Natural killer cell treated with Interleukin-12 subunit alpha and Interleukin-12 subunit beta and Interleukin-15 and Interleukin-18, amount 100 ng/mL, for 72 hours (primary cell): ENCODE data around the gene ZIC2. TPM values are rescaled to one million over a fixed set of nuclear protein-coding genes. Genes with fewer than 3 reads are reported as not detected.
"Not testable (repeated sequence)": the region's sequence is repeated elsewhere in the genome, so short reads cannot be mapped to it uniquely, and the experiment has no call there.

Experiments
- ATAC-seq, 2 donors: fragments of 150-1000 bp; cut with Tn5 transposase in 1 of 2; sonication (Bioruptor Pico), chemical (Tn5 transposase) in 1 of 2; 2 replicates each; pipeline ENCODE4 v1.10.0; 2021
- DNase-seq: peaks from one replicate; pipeline ENCODE4 v3.0.0; 2022; ENCODE audit warnings: low spot score
- H3K27ac Mint-ChIP-seq, 2 donors: 1 replicate in 1 of 2; 2 replicates in 1 of 2; pipeline ENCODE4 v1.8.0; 2022; ENCODE audit warnings: mixed read lengths in 2 of 2, mild to moderate bottlenecking in 1 of 2, moderate library complexity in 1 of 2
- H3K27me3 Mint-ChIP-seq, 2 donors: 1 replicate in 1 of 2; 2 replicates in 1 of 2; pipeline ENCODE4 v1.8.0; 2022; ENCODE audit warnings: mixed read lengths in 2 of 2
- H3K36me3 Mint-ChIP-seq: one replicate; pipeline ENCODE4 v1.8.0; 2022; ENCODE audit warnings: mixed read lengths
- H3K4me1 Mint-ChIP-seq, 2 donors: 1 replicate in 1 of 2; 2 replicates in 1 of 2; pipeline ENCODE4 v1.8.0; 2022; ENCODE audit warnings: low read depth in 2 of 2, mixed read lengths in 2 of 2, mild to moderate bottlenecking in 1 of 2
- H3K4me3 Mint-ChIP-seq: one replicate; pipeline ENCODE4 v1.8.0; 2022; ENCODE audit warnings: mixed read lengths
- H3K9me3 Mint-ChIP-seq: 2 replicates; pipeline ENCODE4 v1.8.0; 2022; ENCODE audit warnings: mixed read lengths
- total RNA-seq, 2 donors: library from RNA; stranded (reverse); gene quantifications; one replicate each; pipeline ENCODE4 v1.2.3, GENCODE V29; 2022

ZIC2 gene
- total RNA-seq = 1 to 10 TPM in 1 of 2 donors, not detected in 1; 3.4 TPM

DNA sequence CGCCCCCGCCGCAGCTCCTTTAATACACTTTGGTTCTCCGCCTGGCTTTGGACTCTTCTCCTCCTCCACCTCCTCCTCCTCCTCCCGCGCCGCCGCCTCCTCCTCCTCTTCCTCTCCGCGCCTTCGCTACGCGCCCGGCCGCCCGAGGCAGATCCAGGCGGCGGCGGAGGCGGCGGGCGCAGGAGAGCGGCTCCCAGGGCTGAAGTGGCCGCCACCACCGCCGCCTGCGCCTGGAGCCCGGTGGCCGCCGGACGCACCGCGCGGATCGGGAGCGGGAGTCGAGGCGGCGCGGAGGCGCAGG, at the start of gene ZIC2:
ZIC2 (plus strand) TSS at position 50 of the 301 bp plus-strand sequence. CDS start 281 bp downstream, outside the sequence.
- peak within 1 kb of the TSS in 1 of 2 donors; percentile 41 for H3K27ac Mint-ChIP-seq
- H3K27me3 Mint-ChIP-seq = peaks cover 35 to 52% of the 10 kb centered on the region in 2 donors
- H3K4me3 Mint-ChIP-seq = peak within 1 kb of the TSS; percentile 47
- DNase-seq (no peak), ATAC-seq (no peak)
- H3K36me3 Mint-ChIP-seq = peaks cover 16% of the 10 kb centered on the region
- no peaks in the 10 kb centered on the region for H3K9me3 Mint-ChIP-seq
- peaks cover 15 to 17% of the 10 kb centered on the region in 2 donors for H3K4me1 Mint-ChIP-seq

DNA sequence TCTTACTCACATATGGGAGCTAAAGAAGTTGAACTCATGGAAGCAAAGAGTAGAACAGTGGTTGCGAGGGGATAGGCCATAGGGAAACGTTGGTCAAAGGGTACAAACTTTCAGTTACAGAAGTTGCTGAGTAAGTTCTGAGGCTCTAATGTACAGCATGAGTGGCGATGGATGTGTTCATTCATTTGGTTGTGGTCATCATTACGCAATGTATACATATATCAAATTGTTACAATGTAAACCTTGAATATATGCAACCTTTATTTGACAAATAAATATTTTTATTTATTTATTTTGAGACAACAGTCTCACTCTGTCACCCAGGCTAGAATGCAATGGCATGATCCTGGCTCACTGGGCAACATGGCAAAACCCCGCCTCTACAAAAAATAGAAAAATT, 48.7 kb upstream of the ZIC2 start:
- H3K4me1 Mint-ChIP-seq = no peaks in the 10 kb centered on the region
- no peaks in the 10 kb centered on the region for H3K9me3 Mint-ChIP-seq
- ATAC-seq (no peak), DNase-seq (no peak)
- no peaks in the 10 kb centered on the region for H3K36me3 Mint-ChIP-seq
- no peak overlapping the region for H3K4me3 Mint-ChIP-seq
- no peak overlapping the region for H3K27ac Mint-ChIP-seq
- H3K27me3 Mint-ChIP-seq = peaks cover 26% of the 10 kb centered on the region in 2 donors

DNA sequence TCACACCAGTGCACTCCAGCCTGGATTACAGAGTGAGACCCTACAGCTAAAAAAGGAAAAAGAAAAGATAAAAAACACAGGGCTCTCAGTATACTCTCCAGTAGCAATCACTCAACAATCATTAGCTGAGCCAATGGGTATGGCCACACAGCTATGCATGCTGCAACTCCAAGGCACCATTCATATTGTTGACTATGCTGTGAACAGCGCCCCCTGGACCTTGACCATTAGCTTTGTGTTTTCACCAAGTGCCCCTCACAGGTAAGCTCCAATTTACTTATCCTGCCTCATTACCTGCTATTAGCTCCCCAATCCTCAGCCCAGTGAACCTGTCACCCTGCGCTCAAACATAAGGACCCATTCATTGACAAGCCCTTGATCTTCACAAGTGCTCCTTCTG, 45.8 kb upstream of the ZIC2 start:
- ATAC-seq (no peak), DNase-seq (no peak)
- H3K4me3 Mint-ChIP-seq = no peak overlapping the region
- H3K36me3 Mint-ChIP-seq = no peaks in the 10 kb centered on the region
- H3K27ac Mint-ChIP-seq = no peak overlapping the region
- H3K9me3 Mint-ChIP-seq = no peaks in the 10 kb centered on the region
- no peaks in the 10 kb centered on the region for H3K4me1 Mint-ChIP-seq
- peaks cover 19 to 22% of the 10 kb centered on the region in 2 donors for H3K27me3 Mint-ChIP-seq

DNA sequence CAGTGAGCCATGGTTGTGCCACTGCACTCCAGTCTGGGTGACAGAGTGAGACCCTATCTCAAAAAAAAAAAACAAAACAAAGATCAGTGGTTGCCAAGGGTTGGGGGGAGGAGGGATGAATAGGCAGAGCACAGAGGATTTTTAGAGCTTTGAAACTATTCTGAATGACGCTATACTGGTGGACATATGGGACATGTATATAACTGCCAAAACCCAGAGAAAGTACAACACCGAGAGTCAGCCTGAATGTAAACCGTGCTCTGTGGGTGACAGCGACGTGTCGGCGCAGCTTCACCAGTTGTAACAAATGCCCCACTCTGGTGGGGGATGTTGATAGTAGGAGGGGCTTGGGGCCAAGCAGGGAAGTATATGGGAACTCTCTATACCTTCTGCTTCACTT, 42.9 kb upstream of the ZIC2 start:
- H3K9me3 Mint-ChIP-seq = no peaks in the 10 kb centered on the region
- H3K4me1 Mint-ChIP-seq = no peaks in the 10 kb centered on the region
- H3K27ac Mint-ChIP-seq = no peak overlapping the region
- ATAC-seq (no peak), DNase-seq (no peak)
- H3K27me3 Mint-ChIP-seq = peaks cover 24 to 28% of the 10 kb centered on the region in 2 donors
- H3K36me3 Mint-ChIP-seq = no peaks in the 10 kb centered on the region
- no peak overlapping the region for H3K4me3 Mint-ChIP-seq

DNA sequence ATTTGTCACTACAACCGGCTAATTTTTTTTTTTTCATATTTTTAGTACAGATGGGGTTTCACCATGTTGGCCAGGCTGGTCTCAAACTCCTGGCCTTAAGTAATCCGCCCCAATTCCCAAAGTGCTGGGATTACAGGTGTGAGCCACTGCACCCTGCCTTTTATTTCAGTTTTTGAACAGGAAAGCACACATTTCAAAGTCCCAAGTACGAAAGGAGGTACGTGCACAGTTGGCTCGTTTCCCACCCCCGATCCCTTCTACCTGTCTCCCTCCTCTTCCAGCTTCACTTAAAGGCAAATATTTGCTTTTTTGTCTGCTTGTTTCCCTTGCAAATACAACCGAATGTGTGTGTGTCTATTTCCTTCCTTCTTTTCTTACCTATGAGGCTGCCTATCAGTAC, 40.5 kb upstream of the ZIC2 start:
- no peaks in the 10 kb centered on the region for H3K9me3 Mint-ChIP-seq
- ATAC-seq (no peak), DNase-seq (no peak)
- H3K4me1 Mint-ChIP-seq = no peaks in the 10 kb centered on the region
- H3K27ac Mint-ChIP-seq = no peak overlapping the region
- no peak overlapping the region for H3K4me3 Mint-ChIP-seq
- H3K27me3 Mint-ChIP-seq = peaks cover 23 to 30% of the 10 kb centered on the region in 2 donors
- no peaks in the 10 kb centered on the region for H3K36me3 Mint-ChIP-seq

DNA sequence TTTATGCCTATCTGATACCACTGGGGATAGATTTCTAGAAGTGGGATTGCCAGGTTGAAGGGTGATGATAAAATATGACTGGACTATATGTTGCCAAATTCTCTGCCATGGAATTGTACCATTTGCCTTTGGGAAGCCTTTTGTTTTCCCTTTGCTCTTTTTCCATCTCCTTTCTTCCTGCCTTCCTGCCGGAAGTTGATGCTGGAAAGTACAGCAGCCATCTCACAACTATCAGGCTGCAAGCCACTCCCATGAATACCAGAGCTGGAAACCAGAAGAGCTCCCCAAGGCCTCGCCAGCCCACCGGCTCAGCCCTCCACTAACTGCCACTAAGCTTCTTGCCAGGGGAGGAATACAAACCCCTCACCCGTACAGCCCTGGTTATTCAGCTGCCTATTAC, 39.7 kb upstream of the ZIC2 start:
- H3K4me3 Mint-ChIP-seq = no peak overlapping the region
- H3K4me1 Mint-ChIP-seq = no peaks in the 10 kb centered on the region
- no peaks in the 10 kb centered on the region for H3K9me3 Mint-ChIP-seq
- ATAC-seq (no peak), DNase-seq (no peak)
- peaks cover 31 to 34% of the 10 kb centered on the region in 2 donors for H3K27me3 Mint-ChIP-seq
- H3K27ac Mint-ChIP-seq = no peak overlapping the region
- no peaks in the 10 kb centered on the region for H3K36me3 Mint-ChIP-seq

DNA sequence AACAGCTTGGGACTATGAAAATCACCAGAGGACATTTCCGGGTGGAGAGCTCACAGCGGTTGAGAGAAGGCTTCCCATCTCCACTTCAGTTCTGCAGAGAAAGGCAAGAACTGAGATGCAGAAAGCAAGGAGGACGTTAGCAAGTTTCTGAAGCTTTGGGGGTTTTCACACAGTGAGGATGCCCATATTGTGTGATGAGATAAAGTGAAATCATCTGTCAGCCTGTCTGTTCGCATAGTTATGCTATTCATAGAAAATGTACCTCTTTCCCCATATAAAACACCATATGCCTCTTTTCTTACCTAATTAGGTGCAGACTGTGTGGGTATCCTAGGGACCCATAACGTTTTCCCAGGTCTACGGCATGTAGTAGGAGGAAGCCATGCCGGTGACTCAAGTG, 37.5 kb upstream of the ZIC2 start:
- H3K36me3 Mint-ChIP-seq = no peaks in the 10 kb centered on the region
- no peak overlapping the region for H3K27ac Mint-ChIP-seq
- H3K4me1 Mint-ChIP-seq = no peaks in the 10 kb centered on the region
- no peak for DNase-seq
- peaks cover 44% of the 10 kb centered on the region in 2 donors for H3K27me3 Mint-ChIP-seq
- no peaks in the 10 kb centered on the region for H3K9me3 Mint-ChIP-seq
- H3K4me3 Mint-ChIP-seq = no peak overlapping the region
- no peak for ATAC-seq

DNA sequence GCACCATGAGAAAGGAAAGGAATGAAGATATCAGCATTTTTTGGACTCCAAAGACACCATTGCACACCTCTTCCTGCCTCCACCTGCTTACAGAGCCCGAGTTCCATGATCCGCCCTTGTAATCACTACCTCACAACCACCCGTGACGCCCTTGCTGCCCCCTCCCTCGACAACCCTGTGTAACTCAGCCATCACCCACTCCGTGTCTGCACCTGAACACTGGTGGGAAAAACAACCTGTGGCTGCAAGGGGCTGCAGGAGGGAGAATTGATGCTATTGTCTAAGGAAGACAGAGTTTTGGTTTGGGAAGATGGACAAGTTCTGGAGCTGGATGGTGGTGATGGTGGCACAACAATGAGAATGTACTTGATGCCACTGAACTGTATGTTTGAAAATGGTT, 37.0 kb upstream of the ZIC2 start:
- Mint-ChIP-seq H3K27me3 (peaks cover 47 to 49% of the 10 kb centered on the region in 2 donors), H3K4me3 (no peak overlapping the region), H3K36me3 (no peaks in the 10 kb centered on the region), H3K27ac (no peak overlapping the region), H3K9me3 (no peaks in the 10 kb centered on the region), H3K4me1 (no peaks in the 10 kb centered on the region)
- DNase-seq (no peak), ATAC-seq (no peak)

DNA sequence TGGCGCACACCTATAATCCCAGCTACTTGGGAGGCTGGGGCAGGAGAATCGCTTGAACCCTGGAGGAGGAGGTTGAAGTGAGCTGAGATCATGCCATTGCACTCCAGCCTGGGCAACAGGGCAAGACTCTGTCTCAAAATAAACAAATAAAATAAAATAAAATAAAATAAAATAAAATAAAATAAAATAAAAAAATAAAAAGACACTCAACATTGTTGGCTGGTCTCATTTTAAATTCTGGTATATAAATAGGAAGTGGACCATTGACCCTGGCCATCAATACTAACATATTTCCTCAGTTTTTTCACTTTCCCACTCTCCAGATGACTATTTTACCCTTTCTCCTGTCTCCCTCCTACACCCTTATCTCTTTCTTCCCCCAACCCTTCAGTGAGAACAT, 36.1 kb upstream of the ZIC2 start:
- not testable (repeated sequence) for H3K27ac Mint-ChIP-seq, ATAC-seq
- peaks cover 51 to 52% of the 10 kb centered on the region in 2 donors for H3K27me3 Mint-ChIP-seq

DNA sequence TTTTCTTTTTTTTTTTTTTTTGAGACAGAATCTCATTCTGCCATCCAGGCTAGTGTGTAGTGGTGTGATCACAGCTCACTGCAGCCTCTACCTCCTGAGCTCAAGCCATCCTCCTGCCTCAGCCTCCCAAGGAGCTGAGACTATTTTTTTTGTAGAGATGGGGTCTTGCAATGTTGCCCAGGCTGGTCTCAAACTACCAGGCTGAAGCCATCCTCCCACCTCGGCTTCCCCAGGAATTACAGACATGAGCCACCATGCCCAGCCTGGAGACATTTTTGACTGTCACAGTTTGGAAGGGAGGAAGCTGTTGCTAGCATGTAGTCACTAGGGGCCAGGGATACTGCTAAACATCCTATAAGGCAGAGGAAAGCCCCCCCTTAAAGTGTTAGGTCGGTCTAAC, 33.9 kb upstream of the ZIC2 start:
- Mint-ChIP-seq H3K9me3 (no peaks in the 10 kb centered on the region), H3K27ac (no peak overlapping the region), H3K4me1 (no peaks in the 10 kb centered on the region), H3K27me3 (peaks cover 50% of the 10 kb centered on the region in 2 donors), H3K4me3 (no peak overlapping the region), H3K36me3 (no peaks in the 10 kb centered on the region)
- DNase-seq = no peak
- ATAC-seq = no peak

More for the DNA sequence above, 36.1 kb upstream of the ZIC2 start:
- not testable (repeated sequence) for H3K36me3 Mint-ChIP-seq, H3K9me3 Mint-ChIP-seq, H3K4me3 Mint-ChIP-seq, DNase-seq, H3K4me1 Mint-ChIP-seq

DNA sequence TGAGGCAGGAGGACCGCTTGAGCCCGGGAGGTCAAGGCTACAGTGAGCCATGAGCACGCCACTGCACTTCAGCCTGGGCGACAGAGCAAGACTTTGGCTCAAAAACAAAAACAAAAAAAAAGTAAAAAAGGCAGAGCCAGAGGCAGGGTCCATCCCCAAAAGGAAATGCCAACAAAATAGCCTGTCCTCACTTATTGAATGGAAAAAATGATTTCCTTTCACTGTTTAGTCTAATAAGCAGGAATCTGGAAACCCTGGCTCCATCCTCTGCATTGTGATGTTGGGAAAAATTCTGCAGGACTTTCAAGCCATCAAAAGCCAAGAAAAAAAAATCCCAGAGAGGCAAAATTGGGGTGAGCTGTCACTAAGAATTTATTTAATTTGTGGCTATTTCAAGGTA, 33.2 kb upstream of the ZIC2 start:
- Mint-ChIP-seq H3K27me3 (peaks cover 52 to 53% of the 10 kb centered on the region in 2 donors), H3K4me1 (no peaks in the 10 kb centered on the region), H3K27ac (no peak overlapping the region), H3K4me3 (no peak overlapping the region), H3K9me3 (no peaks in the 10 kb centered on the region), H3K36me3 (no peaks in the 10 kb centered on the region)
- ATAC-seq (no peak), DNase-seq (no peak)

DNA sequence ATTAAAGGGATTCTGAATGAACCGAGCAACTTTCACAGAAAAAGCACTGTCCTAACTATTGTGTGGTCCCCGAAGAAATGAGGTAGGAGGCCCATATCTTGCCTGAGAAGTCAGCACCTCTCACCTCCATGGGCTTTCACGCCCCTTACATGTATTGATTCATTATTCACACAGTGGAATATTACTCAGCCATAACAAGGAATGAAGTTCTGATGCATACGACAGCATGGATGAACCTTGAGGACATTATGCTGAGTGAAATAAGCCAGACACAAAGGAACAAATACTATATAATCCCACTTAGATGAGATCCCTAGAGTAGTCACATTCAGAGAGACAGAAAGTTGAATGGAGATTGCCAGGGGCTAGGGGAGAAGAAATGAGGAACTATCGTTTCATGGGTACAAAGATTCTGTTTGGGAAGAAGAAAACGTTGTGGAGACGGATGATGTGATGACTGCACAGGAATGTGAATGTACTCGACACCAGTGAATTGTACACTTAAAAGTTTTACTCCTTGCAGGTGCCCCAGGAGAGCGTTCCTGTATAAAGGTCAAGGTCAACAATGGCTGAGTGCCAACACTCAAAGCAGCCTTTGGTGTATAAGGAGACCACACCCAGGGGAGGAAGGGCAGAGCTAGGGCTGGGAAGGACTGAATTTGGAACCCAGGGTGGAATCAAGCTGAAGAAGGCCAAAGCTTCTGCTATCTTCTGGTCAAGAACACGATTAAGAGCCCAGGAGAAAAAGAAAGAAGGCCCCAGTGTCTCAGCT, 32.5 kb upstream of the ZIC2 start:
- Mint-ChIP-seq H3K9me3 (no peaks in the 10 kb centered on the region), H3K4me3 (no peak overlapping the region), H3K4me1 (no peaks in the 10 kb centered on the region), H3K27me3 (peaks cover 55 to 60% of the 10 kb centered on the region in 2 donors), H3K27ac (no peak overlapping the region), H3K36me3 (no peaks in the 10 kb centered on the region)
- ATAC-seq (no peak), DNase-seq (no peak)

DNA sequence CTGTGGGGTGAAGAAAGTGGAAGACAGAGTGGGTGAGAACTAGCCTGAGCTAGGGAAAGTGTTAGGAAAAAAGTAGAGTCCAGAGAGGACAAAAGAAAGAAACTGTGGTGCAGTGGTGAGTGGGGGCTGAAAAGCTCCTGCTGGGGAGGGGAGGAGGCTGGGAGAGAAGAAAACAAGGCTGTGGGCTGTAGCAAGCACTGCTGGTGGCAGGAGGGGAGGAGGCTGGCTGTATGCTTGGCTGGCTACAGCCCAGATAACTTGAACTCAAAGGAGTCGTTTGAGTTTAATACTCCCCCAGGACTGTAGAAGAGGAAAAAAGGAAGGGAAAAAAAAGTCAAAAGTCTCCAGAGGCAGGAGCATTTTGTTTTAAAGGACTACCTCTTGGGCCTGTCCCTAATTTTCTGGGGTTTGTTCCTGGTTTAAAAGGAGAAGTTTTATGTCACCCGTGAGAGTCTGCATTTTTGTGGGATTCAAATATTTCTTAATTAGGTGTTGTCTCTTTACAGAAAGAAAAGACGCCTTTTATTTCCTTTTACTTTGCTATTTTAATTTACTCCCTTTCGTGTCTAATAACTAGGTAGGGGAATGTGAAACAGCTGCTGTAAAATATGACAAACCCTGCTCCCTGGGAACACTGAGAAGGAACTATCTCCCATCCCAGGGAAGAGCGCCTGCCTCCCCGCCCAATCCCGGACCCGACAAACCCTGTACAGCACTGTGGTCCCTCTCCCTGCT, 31.7 kb upstream of the ZIC2 start:
- H3K4me3 Mint-ChIP-seq = no peak overlapping the region
- H3K27ac Mint-ChIP-seq = no peak overlapping the region
- peaks cover 54 to 61% of the 10 kb centered on the region in 2 donors for H3K27me3 Mint-ChIP-seq
- H3K36me3 Mint-ChIP-seq = no peaks in the 10 kb centered on the region
- no peaks in the 10 kb centered on the region for H3K4me1 Mint-ChIP-seq
- ATAC-seq (no peak), DNase-seq (no peak)
- H3K9me3 Mint-ChIP-seq = no peaks in the 10 kb centered on the region

DNA sequence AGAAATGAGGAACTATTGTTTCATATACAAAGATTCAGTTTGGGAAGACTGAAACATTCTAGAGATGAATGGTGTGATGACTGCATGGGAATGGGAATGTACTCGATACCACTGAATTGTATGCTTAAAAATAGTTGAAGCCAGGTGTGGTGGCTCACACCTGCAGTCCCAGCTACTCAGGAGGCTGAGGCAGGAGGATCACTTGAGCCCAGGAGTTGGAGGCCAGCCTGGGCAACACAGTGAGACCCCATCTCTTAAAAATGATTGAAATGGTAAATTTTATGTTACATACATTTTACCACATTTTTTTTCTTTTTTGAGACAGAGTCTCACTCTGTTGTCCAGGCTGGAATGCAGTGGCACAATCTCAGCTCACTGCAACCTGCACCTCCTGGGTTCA, 29.9 kb upstream of the ZIC2 start:
- peaks cover 56 to 59% of the 10 kb centered on the region in 2 donors for H3K27me3 Mint-ChIP-seq
- DNase-seq, ATAC-seq, H3K4me3 Mint-ChIP-seq, H3K36me3 Mint-ChIP-seq, H3K4me1 Mint-ChIP-seq, H3K9me3 Mint-ChIP-seq, H3K27ac Mint-ChIP-seq: not testable (repeated sequence)
